ENCODE results near the gene NDRG4. TPM values are rescaled to one million over a fixed set of nuclear protein-coding genes. Genes with fewer than 3 reads are reported as not detected.

NDRG4 gene
- total and polyA plus RNA-seq, 2 of the 13 experiments (the other 11 are each of a cell fraction or from before 2014, with no cell fraction given): 1.7 to 2.7 TPM

DNA sequence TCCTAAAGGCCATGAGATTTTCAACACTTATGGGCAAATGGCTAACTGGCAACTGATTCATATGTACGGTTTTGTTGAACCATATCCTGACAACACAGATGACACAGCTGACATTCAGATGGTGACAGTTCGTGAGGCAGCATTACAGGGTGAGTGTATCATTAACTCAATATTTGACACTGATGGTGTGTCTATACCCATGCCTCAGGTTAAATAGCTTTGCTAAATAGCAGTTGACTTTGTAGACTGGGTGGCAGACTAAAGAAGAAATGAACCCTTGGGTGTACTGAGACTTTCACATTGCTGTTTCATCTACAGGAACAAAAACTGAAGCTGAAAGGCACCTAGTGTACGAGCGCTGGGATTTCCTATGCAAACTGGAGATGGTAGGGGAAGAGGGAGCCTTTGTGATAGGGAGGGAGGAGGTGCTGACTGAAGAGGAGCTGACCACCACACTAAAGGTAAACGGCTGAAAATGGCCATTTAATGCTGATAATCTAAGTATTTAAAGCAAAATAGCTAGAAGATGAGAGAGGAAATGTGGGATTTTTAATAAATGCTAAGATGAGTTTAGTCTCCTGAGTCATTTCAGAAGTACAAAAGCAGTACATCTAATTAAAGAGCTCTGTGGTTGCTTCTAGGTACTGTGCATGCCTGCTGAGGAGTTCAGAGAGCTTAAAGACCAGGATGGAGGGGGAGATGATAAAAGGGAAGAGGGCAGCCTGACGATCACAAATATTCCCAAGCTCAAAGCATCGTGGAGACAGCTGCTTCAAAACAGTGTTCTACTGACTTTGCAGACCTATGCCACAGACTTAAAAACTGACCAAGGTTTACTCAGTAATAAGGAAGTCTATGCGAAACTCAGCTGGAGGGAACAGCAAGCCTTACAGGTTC, 18.4 kb downstream of the NDRG4 start:
- FAIRE-seq: no peak
- no peak for ATAC-seq
- Histone ChIP-seq H3K9me3 (ENCODE audit: low read length) (no peaks in the 10 kb centered on the region), H3K79me2 (ENCODE audit: insufficient read depth, low read length) (peaks cover 5% of the 10 kb centered on the region), H4K20me1 (ENCODE audit: insufficient read depth, low read length) (peaks cover 12% of the 10 kb centered on the region), H3K36me3 (replicated peaks in 1 of 2; ENCODE audit: control insufficient read depth in 1 of 2, insufficient read depth in 2 of 2, low read length in 2 of 2) (peaks cover 25 to 64% of the 10 kb centered on the region in 2 experiments), H3K27me3 (ENCODE audit: control insufficient read depth in 1 of 2, insufficient read depth in 2 of 2, low read length in 2 of 2) (no peaks in the 10 kb centered on the region), H3K9ac (ENCODE audit: insufficient read depth, low read depth, low read length) (no peak overlapping the region), H3K27ac (ENCODE audit: extremely low read length, insufficient read depth, low read length) (no peak overlapping the region), H3K4me2 (ENCODE audit: low read depth, low read length) (no peak overlapping the region), H2AFZ (ENCODE audit: low read length) (no peak overlapping the region), H3K4me3 (replicated peaks in 1 of 3; ENCODE audit: insufficient read depth in 1 of 3, low read depth in 2 of 3, low read length in 3 of 3) (no peak overlapping the region), H3K4me1 (ENCODE audit: insufficient read depth, low read length) (peaks cover 32% of the 10 kb centered on the region)
- in situ Hi-C loops (cut with HindIII; ENCODE audit: extremely low pct_ligation_motif_present, low pct_unique_long_range_greater_than_20kb): loop anchor here (10.0 kb wide), 1 partner anchor 116 kb away; no protein-coding TSS in a partner anchor
- no peak for DNase-seq (ENCODE audit: low spot score)
- 95% methylated on average over 8 of the region's 8 CpGs for WGBS (ENCODE audit: low lambda C conversion rate)
- POLR2A ChIA-PET: interaction anchor here (0.8 kb wide), 1 partner anchor 117 kb away, joined by 3 read pairs; no protein-coding TSS in a partner anchor
- intact Hi-C loops (cut with micrococcal nuclease; ENCODE audit: unreplicated experiment): loop anchor here (10.0 kb wide), 1 partner anchor 46 kb away; no protein-coding TSS in a partner anchor
- no peak for TF ChIP-seq ZNF138 (CRISPR knock-in tag; IDR thresholded peaks at IDR 0.05; ENCODE audit: low read depth)
- peak; percentile 41; the same call in 1 of the 2 replicates for TF ChIP-seq POLR2AphosphoS5 (IDR thresholded peaks at IDR 0.05; ENCODE audit: low read depth, low read length)
- TF ChIP-seq RBM22 (optimal IDR thresholded peaks at IDR 0.05; ENCODE audit: low read length): peak; percentile 96
- 0 out of 2 replicates have a peak, but pooled peaks have one; percentile 30 for TF ChIP-seq RBFOX2 (IDR thresholded peaks at IDR 0.05; ENCODE audit: low read depth, low read length)
- no peak for TF ChIP-seq NCOA5 (CRISPR knock-in tag; IDR thresholded peaks at IDR 0.05)
- TF ChIP-seq PHF21A (CRISPR knock-in tag; IDR thresholded peaks at IDR 0.05): no peak
- peak in 1 of 2 experiments; percentile 40; a peak in 1 of 4 replicates for TF ChIP-seq POLR2A (IDR thresholded peaks at IDR 0.05; ENCODE audit: insufficient read depth in 1 of 2, low read depth in 2 of 2, low read length in 2 of 2)
- peak; percentile 35; the same call in 1 of the 2 replicates for TF ChIP-seq POLR2G (IDR thresholded peaks at IDR 0.05; ENCODE audit: low read depth, low read length)
- BruUV-seq (replicated peaks): no TSS peak
- CTCF ChIA-PET (ENCODE audit: low intra/inter-chr PET ratio, low total read pairs): no interaction called here
